GM13977 (cell line): ENCODE measurements around the gene MEPE.

Experiments
- DNase-seq: peaks from one replicate; pipeline ENCODE4 v3.0.0; 2012; ENCODE audit warnings: low spot score
- CTCF ChIP-seq: IDR thresholded peaks from 2 replicates; pipeline ENCODE4 v1.5.1; 2012; ENCODE audit warnings: mild to moderate bottlenecking, control low read depth; ENCODE audit not compliant: insufficient read depth; ENCODE audit errors: extremely low read depth, missing control alignments
- in situ Hi-C: fragments of 300-500 bp; cut with MboI; formaldehyde crosslinking; loops from one replicate; pipeline ENCODE4 v1.12.0; 2022; ENCODE audit warnings: low sequenced_read_pairs, low pct_unique_long_range_greater_than_20kb, mixed read lengths, inconsistent platforms; ENCODE audit not compliant: unreplicated experiment

The MEPE gene

GRCh38 chr4:87849612-87850011 is 16.8 kb downstream of the MEPE start:
- DNase-seq, result no peak
- TF ChIP-seq CTCF, result no peak
- in situ Hi-C loops, result loop anchor here (10.0 to 25.0 kb wide), 2 partner anchors 365 to 487 kb away; no protein-coding TSS in a partner anchor

DNA sequence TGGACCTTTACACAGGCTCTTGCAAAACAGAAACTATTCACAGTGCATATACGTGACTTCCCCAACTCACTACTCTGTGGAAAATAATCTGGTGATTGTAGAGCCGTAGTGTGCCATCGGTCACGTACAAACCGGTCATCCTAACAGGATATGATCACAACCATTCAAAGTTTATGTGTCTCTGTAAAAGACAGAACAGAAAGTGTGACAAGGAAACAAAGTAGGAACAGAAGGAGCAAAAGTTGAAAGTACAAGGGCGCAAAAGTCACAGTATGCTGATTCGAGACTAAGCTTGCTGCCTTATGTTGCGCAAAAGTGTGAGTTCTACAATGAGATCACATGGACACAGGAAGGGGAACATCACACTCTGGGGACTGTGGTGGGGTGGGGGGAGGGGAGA is 18.6 kb downstream of the MEPE start:
- in situ Hi-C loops, result loop anchor here (10.0 kb wide), 1 partner anchor 363 kb away; no protein-coding TSS in a partner anchor
- TF ChIP-seq CTCF, result no peak
- DNase-seq, result no peak

DNA sequence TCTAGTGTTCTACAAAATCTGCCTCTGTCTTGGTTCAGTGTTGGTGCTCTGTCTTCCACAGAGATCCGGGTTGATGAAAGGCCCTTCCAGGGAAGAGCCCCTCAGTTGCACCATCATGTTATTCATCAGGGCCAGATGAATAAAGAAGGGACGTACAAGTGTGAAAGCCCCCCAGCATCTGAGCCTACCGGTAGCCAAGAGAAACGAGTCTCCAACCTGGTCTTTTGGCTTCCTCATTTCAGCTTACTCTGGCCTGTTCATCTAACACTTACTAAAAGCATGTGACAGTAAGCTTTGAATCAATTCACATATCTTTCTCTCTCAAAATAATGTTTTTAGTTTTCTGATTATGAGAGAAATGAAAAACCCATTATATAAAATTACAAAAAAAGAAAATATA is 19.2 kb downstream of the MEPE start:
- no peak for DNase-seq
- in situ Hi-C loops, result loop anchor here (10.0 kb wide), 1 partner anchor 363 kb away; no protein-coding TSS in a partner anchor
- no peak for TF ChIP-seq CTCF

DNA sequence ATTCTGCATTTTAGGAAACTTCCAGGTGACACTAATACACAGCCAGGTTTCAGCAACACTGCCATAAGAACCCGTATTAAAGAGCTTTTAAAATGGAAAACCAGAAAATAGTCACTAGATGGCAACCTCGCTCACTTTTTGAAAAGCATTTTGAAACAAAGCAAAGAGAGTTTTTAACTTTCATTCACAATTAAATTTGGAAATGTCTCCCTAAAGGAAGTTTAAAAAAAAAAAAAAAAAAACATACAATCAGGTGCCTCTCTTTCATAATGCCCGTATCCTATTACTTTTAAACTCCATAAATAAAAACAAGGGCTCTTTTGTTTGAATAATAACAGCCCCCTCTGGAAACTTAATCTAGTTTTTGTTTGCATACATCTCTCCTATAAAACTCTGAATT is 20.3 kb downstream of the MEPE start:
- in situ Hi-C loops, result loop anchor here (10.0 kb wide), 1 partner anchor 362 kb away; no protein-coding TSS in a partner anchor
- DNase-seq, result peak; percentile 45
- peak; percentile 50 for TF ChIP-seq CTCF

GRCh38 chr4:87853891-87854290 is 21.1 kb downstream of the MEPE start:
- in situ Hi-C loops, result loop anchor here (10.0 kb wide), 1 partner anchor 361 kb away; no protein-coding TSS in a partner anchor
- DNase-seq, result no peak
- no peak for TF ChIP-seq CTCF

GRCh38 chr4:87855559-87855958 is 22.8 kb downstream of the MEPE start:
- in situ Hi-C loops, result loop anchor here (10.0 kb wide), 1 partner anchor 359 kb away; no protein-coding TSS in a partner anchor

More at GRCh38 chr4:87855559-87855958, 22.8 kb downstream of the MEPE start:
- no peak for DNase-seq
- TF ChIP-seq CTCF, result no peak
